Thoracic aorta (tissue), 2 donors: ENCODE data around the gene MASP2. TPM values are rescaled to one million over a fixed set of nuclear protein-coding genes. Genes with fewer than 3 reads are reported as not detected.

Source experiments
- ATAC-seq: fragments of 150-250 bp; one replicate; pipeline ENCODE4 v1.8.0; 2017; ENCODE audit warnings: low read depth; ENCODE audit not compliant: insufficient number of reproducible peaks, low FRiP score
- DNase-seq: peaks from one replicate; pipeline ENCODE4 v3.0.0-alpha.2; 2020; ENCODE audit warnings: low spot score
- H3K27ac ChIP-seq, 2 donors: fragments of 200-600 bp; sonication (generic); 1 replicate in 1 of 2; 2 replicates in 1 of 2; pipeline ENCODE4 v1.5.1; 2016; ENCODE audit warnings: mild to moderate bottlenecking in 2 of 2, moderate library complexity in 2 of 2
- H3K27me3 ChIP-seq: fragments of 200-600 bp; sonication (generic); replicated peaks from 2 replicates; pipeline ENCODE4 v1.6.0; 2016; ENCODE audit warnings: mild to moderate bottlenecking; ENCODE audit not compliant: insufficient read depth
- H3K36me3 ChIP-seq: fragments of 200-600 bp; sonication (generic); one replicate; pipeline ENCODE4 v1.5.1; 2016
- H3K4me1 ChIP-seq, 2 donors: fragments of 200-600 bp; sonication (generic); 1 replicate in 1 of 2; 2 replicates in 1 of 2; pipeline versions ENCODE4 v1.5.1 to v1.6.0; 2016; ENCODE audit warnings: low read depth in 2 of 2, mild to moderate bottlenecking in 1 of 2; ENCODE audit not compliant: control insufficient read depth in 1 of 2
- H3K4me3 ChIP-seq: fragments of 200-600 bp; sonication (generic); 2 replicates; pipeline ENCODE4 v1.5.1; 2016; ENCODE audit warnings: mild to moderate bottlenecking
- H3K9me3 ChIP-seq: fragments of 200-600 bp; sonication (generic); 2 replicates; pipeline ENCODE4 v1.5.1; 2016
- total RNA-seq, 2 donors: library from RNA; depleted of rRNA; stranded (reverse); fragments of >200 nt; gene quantifications; one replicate each; pipeline versions ENCODE4 v1.1.0 to v1.2.3, GENCODE V29; 2016
- TF ChIP-seq, protein P1 (sequence below): fragments of 200-600 bp; sonication (generic); IDR thresholded peaks from one replicate; pipeline ENCODE4 v1.5.1; 2019; ENCODE audit warnings: antibody characterized with exemption

The MASP2 gene
- total RNA-seq, 2 donors from 2014 or later: not detected

GRCh38 chr1:11071463-11072215 is 24.6 kb upstream of the MASP2 start:
- H3K36me3 ChIP-seq: peaks cover 87% of the 10 kb centered on the region
- no peaks in the 10 kb centered on the region for H3K9me3 ChIP-seq
- H3K4me1 ChIP-seq: no peaks in the 10 kb centered on the region
- DNase-seq: no peak
- H3K27ac ChIP-seq: no peak overlapping the region
- H3K4me3 ChIP-seq: no peak overlapping the region
- TF ChIP-seq, protein P1, sequence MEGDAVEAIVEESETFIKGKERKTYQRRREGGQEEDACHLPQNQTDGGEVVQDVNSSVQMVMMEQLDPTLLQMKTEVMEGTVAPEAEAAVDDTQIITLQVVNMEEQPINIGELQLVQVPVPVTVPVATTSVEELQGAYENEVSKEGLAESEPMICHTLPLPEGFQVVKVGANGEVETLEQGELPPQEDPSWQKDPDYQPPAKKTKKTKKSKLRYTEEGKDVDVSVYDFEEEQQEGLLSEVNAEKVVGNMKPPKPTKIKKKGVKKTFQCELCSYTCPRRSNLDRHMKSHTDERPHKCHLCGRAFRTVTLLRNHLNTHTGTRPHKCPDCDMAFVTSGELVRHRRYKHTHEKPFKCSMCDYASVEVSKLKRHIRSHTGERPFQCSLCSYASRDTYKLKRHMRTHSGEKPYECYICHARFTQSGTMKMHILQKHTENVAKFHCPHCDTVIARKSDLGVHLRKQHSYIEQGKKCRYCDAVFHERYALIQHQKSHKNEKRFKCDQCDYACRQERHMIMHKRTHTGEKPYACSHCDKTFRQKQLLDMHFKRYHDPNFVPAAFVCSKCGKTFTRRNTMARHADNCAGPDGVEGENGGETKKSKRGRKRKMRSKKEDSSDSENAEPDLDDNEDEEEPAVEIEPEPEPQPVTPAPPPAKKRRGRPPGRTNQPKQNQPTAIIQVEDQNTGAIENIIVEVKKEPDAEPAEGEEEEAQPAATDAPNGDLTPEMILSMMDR: no peak
- ATAC-seq: no peak
- no peaks in the 10 kb centered on the region for H3K27me3 ChIP-seq

GRCh38 chr1:11070876-11071275 is 23.8 kb upstream of the MASP2 start:
- Histone ChIP-seq H3K9me3 (no peaks in the 10 kb centered on the region), H3K4me3 (no peak overlapping the region), H3K27me3 (no peaks in the 10 kb centered on the region), H3K36me3 (peaks cover 86% of the 10 kb centered on the region), H3K4me1 (no peaks in the 10 kb centered on the region), H3K27ac (no peak overlapping the region)
- ATAC-seq: no peak
- TF ChIP-seq, protein P1: no peak
- DNase-seq: no peak

- DNase-seq: no peak
- peaks cover 75% of the 10 kb centered on the region for H3K36me3 ChIP-seq
- H3K4me3 ChIP-seq: no peak overlapping the region
These were observed 21.8 kb upstream of the MASP2 start for GRCh38 chr1:11068600-11069473.

DNA sequence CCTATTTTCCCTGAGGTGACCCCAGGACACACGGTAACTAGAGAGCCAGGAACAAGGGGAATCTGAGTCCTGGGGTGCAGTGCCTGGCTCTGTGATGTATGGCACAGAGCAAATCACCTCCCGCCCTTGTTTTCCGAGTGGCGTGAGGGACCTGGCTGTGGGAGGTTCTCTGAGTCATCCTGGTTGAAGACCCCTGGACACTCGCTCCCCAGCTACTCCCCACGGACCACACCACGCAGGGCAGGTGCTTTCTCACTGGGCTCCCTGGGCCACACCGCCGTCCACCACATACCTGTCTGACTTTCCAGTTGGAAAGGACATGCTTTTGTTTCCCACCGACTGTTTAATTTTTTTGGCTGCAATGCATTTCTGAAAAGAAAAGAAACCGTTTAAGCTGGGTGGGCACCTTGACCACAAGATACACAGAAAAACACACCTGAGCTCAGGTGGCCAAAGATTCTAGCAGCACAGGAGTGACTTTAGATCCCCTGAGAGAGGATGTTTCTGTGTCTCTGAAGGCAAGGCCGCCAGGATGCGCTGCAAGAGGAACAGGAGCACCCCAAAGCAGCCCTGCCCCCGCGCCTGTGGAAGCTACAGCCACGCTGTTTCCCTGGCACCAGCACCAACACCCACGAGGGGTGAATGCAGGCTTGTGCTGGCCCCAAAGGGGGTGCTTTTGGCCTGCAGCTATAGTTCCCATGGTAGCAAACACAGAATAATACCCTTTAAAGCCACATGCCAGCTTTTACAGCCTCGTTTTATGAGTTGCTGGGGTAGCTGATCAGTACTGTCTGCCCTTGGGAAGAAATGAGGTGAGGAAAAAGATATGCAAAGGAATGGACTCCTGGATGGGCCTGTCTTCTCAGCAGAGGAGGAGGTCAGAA is 20.9 kb upstream of the MASP2 start:
- DNase-seq: no peak
- H3K36me3 ChIP-seq: peaks cover 68% of the 10 kb centered on the region
- H3K9me3 ChIP-seq: no peaks in the 10 kb centered on the region
- TF ChIP-seq, protein P1: no peak
- no peak overlapping the region for H3K27ac ChIP-seq
- H3K4me3 ChIP-seq: no peak overlapping the region
- no peaks in the 10 kb centered on the region for H3K4me1 ChIP-seq
- no peak for ATAC-seq
- no peaks in the 10 kb centered on the region for H3K27me3 ChIP-seq

More at GRCh38 chr1:11068600-11069473, 21.8 kb upstream of the MASP2 start:
- no peak overlapping the region for H3K27ac ChIP-seq
- ATAC-seq: no peak
- no peaks in the 10 kb centered on the region for H3K4me1 ChIP-seq
- TF ChIP-seq, protein P1: no peak
- no peaks in the 10 kb centered on the region for H3K27me3 ChIP-seq
- no peaks in the 10 kb centered on the region for H3K9me3 ChIP-seq
